HG02943 (cell line): Measurements from ENCODE around the gene TGOLN2.

Source experiments
- ATAC-seq: cut with Tn5 transposase; IDR thresholded peaks from one replicate; pipeline ENCODE4 v1.9.1; 2021; ENCODE audit warnings: mild to moderate bottlenecking, low read depth, moderate library complexity; ENCODE audit not compliant: unreplicated experiment

Gene TGOLN2

GRCh38 chr2:85273738-85274731, 53.8 kb downstream of the TGOLN2 start:
- no peak for ATAC-seq

- ATAC-seq = no peak
These were observed 55.4 kb downstream of the TGOLN2 start for GRCh38 chr2:85272357-85272756.

DNA sequence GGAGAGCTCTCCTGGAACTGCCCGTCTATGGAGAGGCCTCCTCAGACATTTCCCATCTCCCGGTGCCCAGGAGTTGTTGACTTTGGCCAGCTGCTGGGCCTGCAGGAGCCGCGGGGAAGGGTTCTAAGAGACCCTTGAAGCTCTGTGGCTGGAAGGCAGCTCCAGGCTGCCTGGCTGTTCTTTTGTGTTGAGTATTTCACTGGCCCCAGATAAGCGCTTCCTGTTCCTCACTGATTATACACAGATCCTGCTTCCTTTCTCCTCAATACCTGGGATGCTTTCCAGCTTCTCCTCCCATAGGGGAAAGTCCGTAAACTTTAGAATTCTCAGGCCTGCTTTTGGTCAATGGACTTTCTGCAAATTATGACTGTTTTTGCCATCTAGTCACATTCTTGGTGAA, 57.8 kb downstream of the TGOLN2 start:
- no peak for ATAC-seq
